HG03439 (cell line): ENCODE results near the gene IRF1.
"Not testable (repeated sequence)": the region's sequence is repeated elsewhere in the genome, so short reads cannot be mapped to it uniquely, and the experiment has no call there.

Source experiments
- ATAC-seq: cut with Tn5 transposase; IDR thresholded peaks from one replicate; pipeline ENCODE4 v1.9.1; 2021; ENCODE audit warnings: mild to moderate bottlenecking, moderate library complexity; ENCODE audit not compliant: unreplicated experiment

Gene IRF1, protein sequence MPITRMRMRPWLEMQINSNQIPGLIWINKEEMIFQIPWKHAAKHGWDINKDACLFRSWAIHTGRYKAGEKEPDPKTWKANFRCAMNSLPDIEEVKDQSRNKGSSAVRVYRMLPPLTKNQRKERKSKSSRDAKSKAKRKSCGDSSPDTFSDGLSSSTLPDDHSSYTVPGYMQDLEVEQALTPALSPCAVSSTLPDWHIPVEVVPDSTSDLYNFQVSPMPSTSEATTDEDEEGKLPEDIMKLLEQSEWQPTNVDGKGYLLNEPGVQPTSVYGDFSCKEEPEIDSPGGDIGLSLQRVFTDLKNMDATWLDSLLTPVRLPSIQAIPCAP

DNA sequence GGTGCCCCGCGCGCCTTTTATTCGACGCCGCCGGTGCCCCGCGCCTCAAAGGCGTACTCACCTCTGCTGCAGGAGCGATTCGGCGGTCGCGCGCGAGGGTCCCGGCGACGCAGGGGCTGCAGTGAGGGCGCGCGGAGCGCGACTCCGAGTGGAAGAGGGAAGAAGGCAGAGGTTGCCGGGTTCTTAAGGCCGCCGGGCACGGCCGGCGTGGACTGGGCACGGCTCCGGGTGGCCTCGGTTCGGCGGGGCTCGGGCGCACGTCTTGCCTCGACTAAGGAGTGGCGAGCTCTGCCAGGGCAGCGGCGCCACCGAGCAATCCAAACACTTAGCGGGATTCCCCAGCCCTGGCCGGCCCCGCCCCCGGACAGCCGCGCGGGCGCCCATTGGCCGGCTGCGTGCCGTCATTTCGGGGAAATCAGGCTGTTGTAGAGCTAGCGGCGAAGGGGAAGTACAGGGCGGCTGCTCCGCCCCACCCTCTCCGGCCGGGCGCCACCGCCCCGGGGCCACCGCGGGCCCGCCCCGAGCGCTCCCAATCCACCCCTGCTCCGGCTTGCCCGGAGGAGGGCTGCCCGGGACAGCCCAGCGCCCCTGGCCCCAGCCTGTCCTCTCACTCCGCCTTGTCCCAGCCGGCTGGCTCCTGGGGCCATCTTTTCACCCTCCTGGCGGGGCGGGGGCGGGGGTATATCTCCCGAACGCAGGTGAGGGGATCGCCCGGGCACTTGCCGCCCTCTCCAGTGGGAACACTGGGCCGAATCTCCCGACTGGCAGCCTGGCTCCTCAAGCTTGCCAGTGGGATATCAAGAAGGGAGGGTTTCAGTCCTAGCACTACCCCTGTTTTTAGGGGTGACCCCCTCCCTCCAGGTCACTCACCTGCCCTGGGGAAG, at the start of gene IRF1:
Gene IRF1 (minus strand): TSS at position 290 of the 884 bp plus-strand sequence. CDS start 1,295 bp downstream, outside the sequence.
- ATAC-seq: peak; percentile 82

DNA sequence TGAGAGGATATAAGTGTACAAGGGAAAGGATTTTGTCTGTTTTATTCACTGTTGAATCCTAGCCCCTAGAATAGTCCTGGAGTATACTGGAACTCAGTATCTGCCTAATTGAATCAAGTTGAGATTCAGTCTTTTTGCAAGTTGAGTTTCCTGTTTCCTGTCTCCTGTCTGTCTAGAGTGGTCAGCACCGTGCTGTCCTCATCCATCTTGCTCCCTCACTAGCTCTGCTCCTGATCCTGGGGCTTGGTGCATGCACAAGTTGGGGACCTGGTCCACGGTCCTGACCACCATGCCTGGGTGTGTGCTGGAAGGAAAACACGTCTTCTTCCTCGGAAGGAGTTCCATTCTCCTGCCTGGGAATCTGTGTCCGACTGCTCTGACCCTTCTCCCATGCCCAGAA, 49.6 kb upstream of the IRF1 start:
- ATAC-seq: no peak

DNA sequence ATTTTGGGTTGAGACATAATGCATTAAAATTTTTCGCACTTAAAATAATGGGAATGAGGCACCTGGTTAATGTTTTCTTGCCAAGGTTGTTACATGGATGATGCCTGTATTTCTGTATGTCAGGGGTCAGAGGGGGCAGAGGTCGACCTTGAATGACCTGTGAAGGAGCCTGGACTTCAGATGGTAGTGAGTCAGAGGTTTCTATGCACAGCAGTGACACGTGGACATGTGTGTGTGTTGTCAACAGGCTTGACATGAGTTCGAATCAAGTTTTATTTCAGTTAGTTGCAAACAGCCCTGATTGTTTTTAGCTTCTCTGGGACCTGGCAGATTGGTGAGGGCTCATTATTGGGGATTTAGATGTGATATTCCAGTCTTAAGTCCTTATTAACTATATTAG, 49.1 kb upstream of the IRF1 start:
- ATAC-seq: no peak

DNA sequence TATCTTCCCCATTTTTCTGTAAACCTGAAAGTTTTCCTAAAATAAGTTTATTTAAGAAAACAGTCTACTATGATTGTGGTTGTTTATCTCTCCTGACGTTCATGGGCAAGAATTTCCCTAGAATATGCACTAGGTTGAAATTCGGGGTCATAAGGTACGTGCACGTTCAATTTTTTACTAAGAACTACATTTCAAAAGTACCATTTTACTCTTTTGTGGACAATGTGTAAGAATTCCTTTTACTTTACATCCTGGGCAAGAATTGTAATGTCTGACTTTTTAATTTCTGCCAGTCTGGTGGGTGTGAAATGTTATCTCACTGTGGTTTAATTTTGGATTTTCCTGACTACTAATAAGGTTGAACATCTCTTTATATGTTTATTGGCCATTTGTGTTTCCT, 40.4 kb upstream of the IRF1 start:
- no peak for ATAC-seq

DNA sequence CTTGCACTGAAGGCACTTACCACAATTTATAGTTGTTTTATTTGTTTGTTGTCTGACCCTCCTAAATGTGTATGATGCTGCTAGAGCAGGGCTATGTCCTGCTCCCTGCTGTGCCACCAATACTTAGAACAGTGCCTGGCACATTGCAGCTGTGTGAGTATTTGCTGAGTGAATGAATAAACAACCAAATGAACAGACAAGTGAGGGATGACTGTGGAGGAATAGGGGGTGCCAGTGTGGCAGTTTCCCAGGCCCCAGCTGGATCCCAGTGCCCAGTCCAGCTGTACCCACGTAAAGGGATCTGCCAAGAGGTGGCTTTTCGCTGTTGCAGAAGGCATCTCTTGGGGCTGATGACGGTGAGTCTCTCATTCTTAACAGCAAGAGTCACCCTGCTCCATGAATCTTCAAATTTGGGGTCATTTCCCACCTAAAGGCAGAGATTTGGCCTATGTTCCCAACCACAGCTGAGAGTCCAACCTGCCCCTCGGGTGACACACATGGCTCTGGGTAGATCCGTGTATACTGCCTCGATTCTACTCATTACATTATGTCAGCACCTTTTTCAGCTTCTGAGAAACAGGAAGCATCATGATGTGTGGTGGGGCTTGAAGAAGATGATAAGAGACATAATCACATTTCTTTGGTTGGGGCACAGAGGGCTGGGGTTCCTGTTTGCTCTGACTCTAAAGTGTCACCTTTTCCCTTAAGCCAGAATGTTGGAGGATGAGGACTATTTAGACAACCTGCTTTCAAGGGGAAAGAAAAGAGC, 38.5 kb upstream of the IRF1 start:
- no peak for ATAC-seq

DNA sequence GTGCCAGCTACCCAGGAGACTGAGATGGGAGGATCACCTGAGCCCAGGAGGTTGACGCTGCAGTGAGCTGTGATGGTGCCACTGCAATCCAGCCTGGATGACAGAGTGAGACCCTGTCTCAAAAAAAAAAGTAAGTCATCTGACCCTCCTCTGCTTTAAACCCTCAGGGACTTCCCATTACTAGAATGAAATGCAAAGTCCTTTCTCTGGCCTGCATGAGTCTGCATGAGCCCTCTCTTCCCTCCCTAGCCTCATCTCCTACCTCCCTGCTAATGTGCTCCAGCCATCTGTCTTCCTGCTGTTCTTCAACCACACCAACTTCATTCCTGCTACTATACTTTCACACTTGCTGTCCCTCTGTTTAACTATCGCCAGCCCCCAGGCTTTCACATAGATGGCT, 37.4 kb upstream of the IRF1 start:
- ATAC-seq: no peak

DNA sequence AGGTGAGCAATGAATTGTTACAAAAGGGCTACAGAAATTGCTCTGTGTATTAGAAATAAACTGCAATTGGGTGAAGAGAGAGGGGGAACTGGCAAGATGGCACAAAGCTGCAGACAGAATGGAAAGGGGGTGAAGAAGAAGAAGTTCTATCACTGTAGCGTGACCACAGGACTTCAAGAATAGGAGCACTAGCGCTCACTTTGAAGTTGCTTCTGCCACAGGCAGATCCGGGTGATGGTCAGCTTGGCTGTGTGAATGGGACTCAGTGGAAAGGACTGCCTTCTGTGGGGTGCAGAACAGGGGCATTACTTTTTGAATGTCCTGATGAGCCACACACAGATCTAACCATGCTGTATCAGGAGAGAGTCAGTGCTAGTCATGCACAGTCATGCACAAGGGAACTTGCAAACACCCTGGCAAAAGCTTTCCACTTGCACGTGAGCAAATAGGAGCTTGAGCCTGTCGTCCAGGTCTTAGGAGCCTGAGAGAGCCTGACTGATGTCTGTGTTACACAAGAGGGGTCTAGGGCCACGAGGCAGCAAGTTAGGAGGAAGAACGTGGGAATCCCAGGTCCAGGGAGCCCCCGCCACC, 36.5 kb upstream of the IRF1 start:
- ATAC-seq: no peak

DNA sequence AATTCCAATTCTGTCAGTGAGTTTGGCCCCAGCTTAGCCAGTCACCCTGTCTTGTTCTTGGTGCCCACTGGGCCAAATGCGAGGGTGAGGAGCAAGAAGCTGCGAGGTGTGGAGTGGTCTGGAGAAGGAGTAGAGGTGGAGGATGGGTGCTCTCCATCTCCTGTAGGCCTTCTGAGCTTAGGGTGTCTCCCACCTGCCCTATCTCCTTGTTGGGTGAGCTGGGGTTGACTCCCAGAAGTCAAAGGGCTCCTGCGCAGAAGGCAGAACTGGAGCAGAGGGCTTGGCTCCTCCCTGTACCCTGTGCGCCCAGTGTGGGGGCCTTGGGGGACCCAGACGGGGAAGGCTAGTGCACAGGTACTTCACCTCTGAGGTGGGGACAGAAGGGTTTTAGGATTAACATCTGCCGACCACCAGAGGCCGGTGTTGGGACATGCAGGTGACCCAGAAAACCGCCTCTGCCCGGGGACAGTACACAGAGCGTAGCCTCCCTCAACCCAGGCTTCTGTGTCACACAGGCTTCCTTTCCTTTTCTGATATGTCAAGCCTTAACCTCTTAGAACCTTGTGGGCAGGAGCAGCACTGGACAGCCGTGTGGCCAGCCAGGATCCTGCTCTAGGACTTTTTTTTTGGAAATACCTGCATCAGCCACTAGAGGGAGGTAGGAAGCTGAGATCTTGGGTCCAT, 35.9 kb upstream of the IRF1 start:
- ATAC-seq: no peak

DNA sequence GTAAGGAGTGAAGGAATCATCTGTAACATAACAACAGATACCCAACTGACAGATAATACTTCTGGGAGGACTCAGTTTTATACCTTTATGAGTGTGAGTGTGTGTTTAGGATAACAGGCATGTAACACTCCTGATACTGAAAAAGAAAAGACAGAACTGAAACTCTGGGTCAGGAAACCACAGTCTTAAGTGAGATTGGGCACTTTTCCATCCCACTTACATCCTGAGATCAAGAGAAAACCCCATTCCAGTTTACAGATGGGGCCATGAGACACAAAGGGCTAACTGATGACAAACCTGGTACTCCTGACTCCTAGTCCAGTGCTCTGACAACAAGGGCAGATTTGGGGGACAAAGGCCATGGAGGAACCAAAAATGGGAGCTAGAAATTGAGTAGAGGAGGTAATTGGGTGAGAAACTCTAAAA, 34.7 kb upstream of the IRF1 start:
- peak; percentile 64 for ATAC-seq

DNA sequence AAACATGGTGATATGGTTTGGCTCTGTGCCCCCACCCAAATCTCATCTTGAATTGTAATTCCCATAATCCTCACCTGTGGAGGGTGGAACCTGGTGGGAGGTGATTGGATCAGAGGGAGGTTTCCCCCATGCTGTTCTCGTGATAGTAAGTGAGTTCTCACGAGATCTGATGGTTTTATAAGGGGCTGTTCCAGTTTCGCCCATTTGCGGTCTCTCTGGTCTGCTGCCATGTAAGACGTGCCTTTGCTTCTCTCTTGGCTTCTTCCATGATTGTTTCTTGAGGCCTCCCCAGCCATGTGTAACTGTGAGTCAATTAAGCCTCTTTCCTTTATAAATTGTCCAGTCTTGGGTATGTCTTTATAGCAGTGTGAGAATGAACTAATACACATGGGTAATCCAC, 34.3 kb upstream of the IRF1 start:
- ATAC-seq: not testable (repeated sequence)

DNA sequence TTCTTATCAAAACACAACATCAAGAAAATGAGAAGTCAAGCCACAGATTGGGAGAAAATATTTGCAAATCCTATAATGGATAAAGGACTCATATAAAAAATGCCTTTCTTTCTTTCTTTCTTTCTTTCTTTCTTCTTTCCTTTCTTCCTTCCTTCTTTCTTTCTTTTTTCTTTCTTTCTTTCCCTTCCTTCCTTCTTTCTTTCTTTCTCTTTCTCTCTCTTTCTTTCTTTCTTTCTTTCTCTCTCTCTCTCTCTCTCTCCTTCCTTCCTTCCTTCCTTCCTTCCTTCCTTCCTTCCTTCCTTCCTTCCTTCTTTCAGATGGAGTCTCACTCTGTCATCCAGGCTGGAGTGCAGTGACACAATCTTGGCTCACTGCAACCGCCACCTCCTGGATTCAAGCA, 31.5 kb upstream of the IRF1 start:
- not testable (repeated sequence) for ATAC-seq

DNA sequence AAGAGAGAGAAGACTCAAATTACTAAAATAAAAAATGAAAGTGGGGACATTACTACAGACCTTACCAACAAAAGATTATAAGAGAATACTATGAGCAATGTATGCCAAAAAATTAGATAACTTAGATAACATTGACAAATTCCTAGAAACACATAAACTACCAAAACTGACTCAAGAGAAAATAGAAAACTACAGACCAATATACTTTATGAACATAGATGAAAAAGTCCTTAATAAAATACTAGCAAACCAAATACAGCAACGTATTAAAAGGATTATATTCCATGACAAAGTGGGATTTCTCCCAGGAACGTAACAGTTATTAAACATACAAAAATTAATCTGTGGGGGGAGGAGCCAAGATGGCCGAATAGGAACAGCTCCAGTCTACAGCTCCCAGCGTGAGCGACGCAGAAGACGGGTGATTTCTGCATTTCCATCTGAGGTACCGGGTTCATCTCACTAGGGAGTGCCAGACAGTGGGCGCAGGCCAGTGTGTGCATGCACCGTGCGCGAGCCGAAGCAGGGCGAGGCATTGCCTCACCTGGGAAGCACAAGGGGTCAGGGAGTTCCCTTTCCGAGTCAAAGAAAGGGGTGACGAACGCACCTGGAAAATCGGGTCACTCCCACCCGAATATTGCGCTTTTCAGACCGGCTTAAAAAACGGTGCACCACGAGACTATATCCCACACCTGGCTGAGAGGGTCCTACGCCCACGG, 23.2 kb upstream of the IRF1 start:
- ATAC-seq: not testable (repeated sequence)

DNA sequence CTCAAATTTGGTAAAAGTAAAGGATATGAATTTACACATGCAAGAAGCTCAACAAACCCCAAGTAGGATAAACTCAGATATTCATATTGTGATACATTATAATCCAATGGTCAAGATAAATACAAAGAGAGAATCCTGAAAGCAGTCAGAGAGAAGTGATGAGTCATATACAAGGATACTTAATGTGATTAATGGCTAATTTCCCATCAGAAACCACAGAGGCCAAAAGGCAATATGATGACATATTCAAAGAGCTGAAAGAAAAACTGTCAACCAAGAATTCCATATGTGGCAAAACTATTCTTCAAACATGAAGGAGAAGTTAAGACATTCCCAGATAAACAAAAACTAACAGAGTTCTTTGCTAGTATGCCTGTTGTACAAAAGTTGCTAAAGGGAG, 19.5 kb upstream of the IRF1 start:
- ATAC-seq: no peak

DNA sequence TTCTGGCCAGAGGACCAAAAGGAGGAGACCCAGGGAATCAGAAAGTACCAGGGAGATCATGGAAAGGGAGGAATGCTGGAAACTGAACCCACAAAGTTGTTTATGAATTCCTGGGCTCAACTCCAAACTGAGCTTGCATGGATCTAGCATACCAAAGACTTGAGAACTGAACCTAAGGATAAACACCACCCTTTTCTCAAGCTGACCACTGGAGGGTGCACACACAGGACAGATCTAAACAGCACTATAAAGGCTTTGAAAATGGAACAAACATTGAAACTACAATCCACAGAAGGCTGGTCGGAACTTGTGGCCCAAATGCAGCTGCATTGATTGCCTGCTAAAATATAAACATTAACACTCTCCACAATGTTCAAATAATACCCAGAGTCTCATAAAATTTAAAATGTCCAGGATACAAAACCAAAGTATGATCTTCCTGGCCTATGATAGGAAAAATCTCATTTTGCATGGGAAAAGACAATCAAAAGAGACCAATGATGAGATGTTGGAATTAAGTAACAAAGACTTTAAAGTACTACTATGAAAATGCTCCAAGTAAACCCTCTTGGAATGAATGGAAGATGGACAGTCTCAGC, 15.6 kb upstream of the IRF1 start:
- ATAC-seq: no peak

DNA sequence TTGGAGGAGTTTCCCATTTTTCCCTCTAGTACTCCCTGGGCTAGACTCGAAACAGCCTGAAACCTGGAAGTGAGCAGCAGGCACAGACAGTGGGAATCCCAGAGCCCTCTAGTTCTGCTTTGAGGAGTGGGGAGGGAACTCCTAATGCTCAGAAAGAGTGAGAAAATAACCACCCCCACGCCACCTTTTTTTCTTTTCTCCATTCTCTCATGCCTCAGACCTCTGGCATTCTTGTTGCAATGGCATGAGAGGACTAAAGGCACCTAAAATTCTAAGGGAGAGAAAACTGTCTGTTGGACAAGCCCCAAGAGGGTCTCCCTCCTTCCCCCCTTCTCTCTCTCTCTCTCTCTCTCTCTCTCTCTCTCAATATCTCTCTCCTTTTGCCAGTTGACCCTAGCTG, 15.1 kb upstream of the IRF1 start:
- ATAC-seq: no peak

DNA sequence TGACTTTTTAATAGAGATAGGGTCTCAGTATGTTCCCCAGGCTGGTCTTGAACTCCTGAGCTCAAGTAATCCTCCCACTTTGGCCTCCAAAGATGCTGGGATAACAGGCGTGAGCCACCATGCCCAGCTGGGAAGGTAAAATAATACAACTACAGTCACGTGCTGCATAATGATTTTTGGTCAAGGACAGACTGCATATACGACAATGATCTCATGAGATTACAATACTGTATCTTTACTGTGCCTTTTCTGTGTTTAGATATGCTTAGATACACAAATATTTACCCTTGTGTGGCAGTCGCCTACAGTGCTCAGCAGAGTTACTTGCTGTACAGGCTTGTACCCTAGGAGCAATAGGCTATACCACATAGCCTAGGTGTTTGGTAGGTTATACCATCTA, 14.2 kb upstream of the IRF1 start:
- no peak for ATAC-seq

DNA sequence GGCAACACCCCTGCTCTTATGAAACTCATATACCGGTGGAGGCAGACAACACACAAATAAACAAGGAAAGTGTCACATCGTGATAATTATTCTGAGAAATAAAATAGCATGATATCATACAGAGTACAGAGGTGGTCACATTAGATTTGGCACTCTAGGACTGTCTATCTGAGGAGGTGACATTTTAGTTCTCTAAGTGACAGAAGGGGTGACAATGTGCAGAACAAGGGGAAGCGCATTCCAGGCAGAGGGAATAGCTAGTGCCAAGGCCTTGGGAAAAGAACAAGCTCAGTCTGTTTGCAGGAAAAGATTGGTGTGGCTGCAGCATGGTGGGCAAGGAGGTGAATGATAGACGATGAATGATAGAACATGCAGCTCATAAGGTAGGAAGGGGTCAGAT, 12.7 kb upstream of the IRF1 start:
- no peak for ATAC-seq

DNA sequence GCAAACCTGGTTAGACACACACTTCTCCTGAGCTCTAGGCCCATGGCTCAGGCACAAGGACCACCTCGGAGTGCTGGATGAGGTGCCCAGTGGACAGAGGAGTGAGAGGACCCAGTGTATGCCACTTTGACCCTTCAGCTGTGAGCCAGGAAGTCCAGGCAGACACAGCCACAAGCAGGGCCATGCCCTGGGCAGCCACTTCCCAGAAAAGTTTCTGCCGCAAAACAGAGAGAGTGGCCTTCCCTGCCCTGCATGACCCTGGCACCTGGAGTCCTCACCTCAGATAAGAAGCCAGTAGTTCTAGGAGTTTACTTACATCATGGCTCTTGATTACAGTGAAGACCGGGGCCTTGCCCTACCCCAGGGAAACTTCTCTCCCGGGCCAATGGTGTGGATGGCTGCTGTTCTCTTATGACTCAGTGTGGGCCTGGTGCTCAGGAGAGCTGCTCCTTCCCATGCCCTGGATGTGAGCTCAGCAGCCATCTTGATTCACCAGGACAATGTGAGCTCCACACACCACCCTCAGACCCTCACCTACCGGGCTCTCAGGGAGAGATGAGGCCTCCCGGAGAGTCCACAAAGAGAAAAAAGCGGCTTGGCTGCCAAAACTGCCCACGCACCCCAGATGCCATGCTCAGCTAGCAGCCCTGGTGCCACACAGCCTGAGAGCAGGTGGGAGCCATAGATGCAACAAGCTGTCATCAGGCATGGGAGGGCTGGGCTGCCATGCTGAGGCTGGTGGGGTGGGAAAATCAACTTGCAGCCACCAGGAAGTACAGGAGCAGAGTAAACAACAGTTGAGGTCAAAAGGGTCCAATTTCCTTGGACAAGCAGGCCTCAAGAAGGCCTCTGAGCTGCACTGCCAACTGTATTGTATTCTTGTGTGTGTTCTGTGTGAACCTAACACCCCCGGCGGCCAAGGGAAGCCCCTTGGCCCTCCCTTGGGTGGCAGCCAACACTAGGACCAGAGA, 11.7 kb upstream of the IRF1 start:
- ATAC-seq: no peak
